GDM1 (cell line): Measurements from ENCODE around the gene B3GNT4.
"Not testable (repeated sequence)": the region's sequence is repeated elsewhere in the genome, so short reads cannot be mapped to it uniquely, and the experiment has no call there.

Experiments used
- DNase-seq: peaks from one replicate; lab custom pipeline; 2025; lab: John Stamatoyannopoulos, UW

Gene B3GNT4

DNA sequence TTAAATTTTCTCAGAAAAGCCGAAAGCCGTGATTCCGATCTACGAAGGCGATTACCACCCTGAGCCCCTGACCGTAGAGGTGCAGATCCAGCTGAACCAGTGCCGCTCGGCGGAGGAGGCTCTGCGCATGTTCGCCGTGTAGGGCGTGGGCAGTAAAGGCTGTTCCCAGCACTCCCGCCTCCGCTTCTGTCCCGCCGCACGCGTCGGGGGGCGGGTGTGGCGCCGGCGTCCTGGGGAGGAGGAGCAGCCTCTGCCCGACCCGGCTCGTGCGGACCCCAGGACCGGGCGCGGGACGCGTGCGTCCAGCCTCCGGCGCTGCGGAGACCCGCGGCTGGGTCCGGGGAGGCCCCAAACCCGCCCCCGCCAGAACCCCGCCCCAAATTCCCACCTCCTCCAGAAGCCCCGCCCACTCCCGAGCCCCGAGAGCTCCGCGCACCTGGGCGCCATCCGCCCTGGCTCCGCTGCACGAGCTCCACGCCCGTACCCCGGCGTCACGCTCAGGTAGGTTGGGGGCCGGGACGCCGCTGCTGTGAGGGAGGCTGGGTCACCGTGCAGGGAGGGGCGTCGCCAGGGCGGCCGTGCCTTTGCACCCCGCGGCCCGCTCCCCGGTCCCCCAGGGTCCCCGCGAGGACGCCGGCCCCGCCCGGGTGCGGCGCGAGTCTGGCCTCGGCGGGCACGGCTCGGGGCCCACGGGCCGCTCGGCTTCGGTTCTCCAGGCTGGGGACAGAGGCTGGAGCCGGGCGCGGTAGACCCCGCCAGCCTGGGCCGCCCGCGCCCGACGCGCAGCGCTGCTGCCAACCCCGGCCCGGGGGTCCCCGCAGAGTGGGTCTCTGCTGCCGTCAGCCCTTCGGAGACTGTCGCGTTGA, at the start of gene B3GNT4:
TSS of gene B3GNT4 (plus strand) at position 409 of the 866 bp plus-strand sequence. CDS start 910 bp downstream, outside the sequence.
- DNase-seq: no peak

DNA sequence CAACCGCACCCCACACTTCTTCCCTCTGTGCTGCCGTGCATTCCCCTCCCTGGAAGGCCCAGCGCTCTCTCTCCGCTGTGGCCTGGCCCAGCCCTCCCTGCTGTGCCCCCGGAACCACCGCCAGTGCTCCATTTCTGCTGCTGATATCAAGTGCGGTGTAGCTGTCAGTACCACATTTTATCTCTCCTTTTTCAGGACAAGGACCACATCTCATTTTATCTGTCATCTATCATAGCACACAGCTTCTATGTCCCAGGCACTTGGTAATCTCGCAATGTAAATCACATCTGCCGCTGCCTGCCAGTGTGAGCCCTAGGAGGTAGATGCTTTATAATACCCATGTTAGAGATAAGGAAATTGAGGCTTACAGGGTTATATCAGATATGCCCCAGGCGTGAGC, 47.8 kb upstream of the B3GNT4 start:
- DNase-seq: no peak

GRCh38 chr12:122158700-122159285, 44.7 kb upstream of the B3GNT4 start:
- DNase-seq: no peak

DNA sequence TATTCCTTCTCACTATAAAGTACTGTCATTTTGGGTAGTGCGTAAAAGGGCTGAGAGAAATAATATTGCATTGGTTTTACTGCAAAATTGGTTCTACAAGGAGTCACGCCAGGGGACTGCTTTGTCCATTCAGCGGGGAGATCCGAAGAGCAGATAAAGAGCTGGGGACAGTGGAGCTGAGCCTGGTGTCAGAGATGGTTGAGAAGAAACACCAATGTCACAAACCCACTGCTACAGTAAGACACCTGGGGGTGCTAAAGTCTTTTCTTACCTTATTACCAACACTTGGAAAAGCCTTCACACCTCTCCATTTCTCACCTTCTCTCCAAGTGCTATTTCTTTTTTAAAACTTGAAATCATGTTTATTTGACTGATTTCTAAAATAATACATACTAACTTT, 43.6 kb upstream of the B3GNT4 start:
- no peak for DNase-seq

- no peak for DNase-seq
Measured at GRCh38 chr12:122160761-122161160, 42.7 kb upstream of the B3GNT4 start.

GRCh38 chr12:122161682-122162081, 41.8 kb upstream of the B3GNT4 start:
- DNase-seq: no peak

GRCh38 chr12:122162976-122163375, 40.5 kb upstream of the B3GNT4 start:
- DNase-seq: no peak

DNA sequence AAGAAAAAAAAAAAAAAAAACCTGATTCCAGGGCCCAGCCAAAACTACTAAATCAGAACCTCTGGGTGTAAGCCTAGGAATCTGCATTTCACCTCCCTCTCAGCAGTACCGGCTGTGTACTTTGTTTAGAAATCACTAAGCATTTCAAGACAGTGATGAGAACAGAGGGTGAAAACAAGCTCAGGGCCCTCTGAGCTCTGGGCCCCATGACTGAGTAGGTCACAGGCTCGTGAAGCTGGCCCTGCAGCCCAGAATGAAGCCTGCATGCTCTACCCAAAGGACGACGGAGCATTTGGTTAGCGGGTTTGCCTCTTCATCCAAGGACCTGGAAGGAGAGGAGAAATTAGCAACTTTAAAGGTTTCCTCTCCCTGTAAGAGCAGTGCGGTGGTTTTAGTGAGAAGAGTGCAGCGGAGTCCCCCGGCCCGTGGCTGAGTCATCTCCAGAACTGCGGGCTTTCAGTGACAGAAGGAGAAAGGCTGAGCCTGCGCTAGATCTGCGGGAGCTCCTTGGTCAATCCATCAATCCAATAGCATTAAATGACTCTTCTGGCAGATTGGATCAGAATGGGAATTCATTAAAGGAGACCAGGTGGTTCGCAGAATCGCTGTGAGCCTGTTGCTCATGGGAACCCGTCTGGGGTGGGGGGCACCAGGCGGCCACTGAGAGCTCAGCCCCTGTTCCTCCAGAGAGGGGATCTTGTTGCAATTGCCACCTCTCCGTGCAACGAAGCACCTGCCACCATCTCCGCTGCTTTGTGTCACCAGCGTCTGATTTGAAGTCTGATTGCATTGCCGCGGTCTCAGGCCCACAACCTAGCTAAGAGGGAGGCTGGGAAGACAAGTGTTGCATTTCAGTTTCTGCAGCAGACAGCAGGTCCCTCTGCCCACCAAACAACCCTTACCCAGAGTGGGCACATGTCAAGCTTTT, 36.8 kb upstream of the B3GNT4 start:
- no peak for DNase-seq

DNA sequence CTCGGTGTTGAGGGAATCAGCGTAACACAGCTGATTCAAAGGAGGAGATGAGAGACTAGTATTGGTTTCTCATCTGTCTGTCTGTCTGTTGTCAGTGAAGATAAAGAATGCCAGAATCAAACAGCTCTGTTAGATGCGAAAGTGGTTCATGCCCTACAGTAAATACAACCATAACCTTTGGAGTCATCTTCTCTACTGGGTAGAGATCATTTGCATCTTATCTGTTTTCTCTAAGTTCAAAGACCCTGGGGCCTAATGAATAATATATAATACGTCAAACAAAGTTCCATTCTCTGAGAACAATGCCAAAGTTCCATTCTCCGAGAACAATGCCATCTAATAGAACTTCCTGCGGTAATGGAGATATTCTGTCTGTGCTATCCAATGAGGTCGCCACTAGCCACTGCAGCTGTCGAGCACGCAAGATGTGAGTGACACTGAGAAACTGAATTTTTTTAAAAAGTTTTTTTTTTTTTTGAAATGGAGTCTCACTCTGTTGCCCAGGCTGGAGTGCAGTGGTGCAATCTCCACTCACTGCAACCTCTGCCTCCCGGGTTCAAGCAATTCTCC, 36.1 kb upstream of the B3GNT4 start:
- DNase-seq: no peak

GRCh38 chr12:122168492-122168891, 35.0 kb upstream of the B3GNT4 start:
- DNase-seq: no peak

DNA sequence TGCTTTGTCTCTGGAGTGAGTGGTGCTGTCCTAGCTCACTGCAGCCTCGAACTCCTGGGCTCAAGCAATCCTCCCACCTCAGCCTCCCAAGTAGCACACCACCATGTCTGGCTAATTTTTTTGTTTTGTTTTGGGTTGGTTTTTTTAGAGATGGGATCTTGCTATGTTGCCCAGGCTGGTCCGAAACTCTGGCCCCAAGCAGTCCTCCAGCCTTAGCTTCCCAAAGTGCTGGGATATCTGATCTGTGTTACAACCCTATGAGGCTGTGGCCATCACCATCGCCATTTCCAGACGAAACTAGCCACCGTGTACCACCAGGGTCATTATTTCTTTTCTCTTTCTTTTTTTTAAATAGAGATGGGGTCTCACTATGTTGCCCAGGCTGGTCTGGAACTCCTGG, 32.1 kb upstream of the B3GNT4 start:
- DNase-seq: no peak

GRCh38 chr12:122172262-122172939, 31.1 kb upstream of the B3GNT4 start:
- DNase-seq: no peak

GRCh38 chr12:122174155-122174845, 29.2 kb upstream of the B3GNT4 start, which contains the start of gene IL31:
IL31 (minus strand) TSS chr12:122174221; CDS start chr12:122174172, 49 bp downstream.
- no peak for DNase-seq

- DNase-seq: not testable (repeated sequence)
Measured at GRCh38 chr12:122176473-122176872, 27.0 kb upstream of the B3GNT4 start.

- no peak for DNase-seq
Measured at GRCh38 chr12:122182887-122183587, 20.5 kb upstream of the B3GNT4 start, which contains the start of gene LRRC43. LRRC43 (plus strand) TSS chr12:122183123; CDS start chr12:122183145, 22 bp downstream.

GRCh38 chr12:122183588-122183940, 19.9 kb upstream of the B3GNT4 start:
- DNase-seq: no peak

- DNase-seq: peak; percentile 77
Measured at GRCh38 chr12:122184517-122184916, 19.0 kb upstream of the B3GNT4 start.

DNA sequence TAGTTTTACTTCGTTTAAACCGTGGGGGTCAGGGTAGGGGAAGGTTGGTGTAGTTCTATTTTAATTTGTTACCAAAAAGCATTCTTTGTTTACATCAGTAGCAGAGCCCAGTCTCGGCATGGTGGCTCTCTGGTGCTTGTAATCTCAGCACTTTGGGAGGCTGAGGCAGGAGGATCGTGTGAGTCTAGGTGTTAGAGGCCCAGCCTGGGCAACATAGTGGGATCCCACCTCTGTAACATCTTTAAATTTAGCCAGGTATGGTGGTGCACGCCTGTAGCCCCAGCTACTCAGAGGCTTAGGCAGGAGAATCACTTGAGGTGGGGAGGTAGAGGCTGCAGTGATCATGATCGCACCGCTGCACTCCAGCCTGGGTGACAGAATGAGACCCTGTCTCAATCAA, 18.4 kb upstream of the B3GNT4 start:
- no peak for DNase-seq

DNA sequence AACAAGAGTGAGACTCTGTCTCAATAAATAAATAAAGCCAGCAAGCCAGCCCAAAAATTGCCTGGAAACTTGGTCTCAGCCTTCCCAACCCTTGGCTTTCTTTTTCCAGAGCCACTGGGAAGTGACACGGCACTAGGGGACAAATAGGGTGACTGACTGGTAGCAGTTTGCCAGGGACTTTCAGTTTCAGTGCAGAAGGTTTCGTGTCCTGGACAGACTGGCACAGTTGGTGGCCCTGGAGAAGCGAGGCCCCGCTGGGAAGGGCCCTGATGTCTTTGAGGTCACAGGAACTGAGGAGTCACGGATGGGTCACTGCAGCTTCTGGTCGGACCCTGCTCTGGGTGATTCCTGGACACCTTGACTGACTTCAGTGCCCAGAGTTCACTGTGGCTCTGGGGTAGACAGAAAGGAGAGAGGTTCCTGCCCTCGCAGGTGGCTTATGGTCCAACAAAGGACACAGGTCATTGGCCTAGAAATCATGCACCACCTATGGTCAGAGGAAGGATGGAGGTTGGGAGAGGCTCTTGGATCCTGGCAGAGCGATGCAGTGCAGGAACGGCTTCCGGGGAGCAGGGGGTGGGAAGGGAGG, 17.9 kb upstream of the B3GNT4 start:
- no peak for DNase-seq

- no peak for DNase-seq
Measured at GRCh38 chr12:122187466-122187865, 16.0 kb upstream of the B3GNT4 start.
